Hematopoietic multipotent progenitor cell treated with erythropoietin and hydrocortisone succinate and interleukin-3 and kit ligand, for 6 days (in vitro differentiated cells): ENCODE results near the gene CTRB1.
"Not testable (repeated sequence)": the region's sequence is repeated elsewhere in the genome, so short reads cannot be mapped to it uniquely, and the experiment has no call there.

Experiments used
- DNase-seq: peaks from one replicate; pipeline ENCODE4 v3.0.0-alpha.2; 2015

The CTRB1 gene

DNA sequence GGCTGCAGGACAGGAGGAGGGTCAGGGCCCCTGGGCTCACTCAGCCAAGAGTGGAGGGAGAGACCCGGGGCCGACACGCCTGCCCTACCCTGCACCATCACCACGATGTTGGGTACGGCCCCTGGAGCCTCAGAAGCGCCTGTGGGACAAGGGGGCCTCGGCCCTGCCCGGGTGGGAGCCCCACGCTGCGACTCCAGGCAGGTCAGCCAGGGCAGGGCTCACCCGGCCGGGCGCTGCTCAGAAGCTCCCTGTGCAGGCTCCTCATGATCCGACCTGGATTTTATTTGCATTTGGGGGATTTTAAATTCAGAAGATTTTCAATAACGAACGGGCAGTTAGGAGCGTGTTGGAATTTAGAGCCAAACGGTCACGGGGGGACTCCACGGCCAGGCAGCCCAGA lies 13.9 kb upstream of the CTRB1 start:
- DNase-seq = not testable (repeated sequence)

DNA sequence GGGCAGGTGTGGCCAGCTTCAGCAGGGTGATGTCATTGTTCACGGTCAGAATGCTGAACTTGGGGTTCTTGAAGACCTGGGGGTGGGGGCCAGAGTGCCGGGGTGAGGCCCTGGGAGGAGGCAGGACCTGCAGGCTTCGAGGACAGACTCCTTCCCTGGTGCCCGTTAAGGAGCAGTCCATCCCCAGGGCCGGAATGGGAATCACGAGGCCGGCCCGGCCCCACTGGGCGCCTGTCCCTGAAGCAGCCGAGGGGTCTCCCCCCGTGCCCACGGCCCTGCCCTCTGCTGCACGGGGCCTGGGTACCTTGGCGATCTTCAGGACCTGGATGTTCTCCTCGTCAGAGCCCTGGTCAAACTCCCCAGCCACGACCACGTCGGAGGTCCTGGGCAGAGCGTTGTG lies 13.3 kb upstream of the CTRB1 start:
- not testable (repeated sequence) for DNase-seq

DNA sequence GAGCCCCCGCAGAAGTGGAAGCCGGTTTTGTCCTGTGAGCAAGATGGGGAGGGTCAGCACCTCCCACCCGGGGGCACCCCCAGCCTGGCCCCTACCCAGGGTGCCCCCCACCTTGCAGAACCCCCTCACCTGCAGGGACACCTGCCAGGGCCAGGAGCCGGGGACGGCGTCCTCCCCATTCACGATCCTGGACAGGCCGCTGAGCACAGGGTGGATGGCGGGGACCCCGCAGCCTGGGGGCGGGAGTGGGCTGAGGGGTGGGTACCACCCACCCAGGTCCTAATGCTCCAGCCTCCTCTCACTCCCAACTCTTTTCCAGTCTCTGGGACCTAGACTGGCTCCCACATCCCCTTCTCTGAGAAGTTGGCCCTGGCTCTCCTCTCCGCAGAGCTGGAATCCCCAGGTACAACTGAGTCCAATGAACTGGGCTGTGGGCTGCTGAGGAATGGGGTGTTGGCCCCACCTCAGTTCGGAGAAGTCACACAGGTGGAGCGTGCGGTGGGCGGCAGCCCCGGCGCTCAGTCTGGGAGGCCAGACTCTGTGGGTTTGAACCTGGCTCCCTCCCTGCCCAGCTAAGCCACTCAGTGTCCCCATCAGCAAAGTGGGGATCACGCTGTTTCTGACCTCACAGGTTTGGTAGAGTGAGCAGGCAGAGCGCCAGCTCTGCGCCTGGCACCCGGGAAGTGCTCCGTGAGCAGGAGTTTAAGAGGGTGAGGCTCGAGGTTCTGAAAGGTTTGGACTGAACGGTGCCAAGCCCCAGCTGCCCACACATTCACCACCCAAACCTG lies 12.6 kb upstream of the CTRB1 start:
- DNase-seq = not testable (repeated sequence)

DNA sequence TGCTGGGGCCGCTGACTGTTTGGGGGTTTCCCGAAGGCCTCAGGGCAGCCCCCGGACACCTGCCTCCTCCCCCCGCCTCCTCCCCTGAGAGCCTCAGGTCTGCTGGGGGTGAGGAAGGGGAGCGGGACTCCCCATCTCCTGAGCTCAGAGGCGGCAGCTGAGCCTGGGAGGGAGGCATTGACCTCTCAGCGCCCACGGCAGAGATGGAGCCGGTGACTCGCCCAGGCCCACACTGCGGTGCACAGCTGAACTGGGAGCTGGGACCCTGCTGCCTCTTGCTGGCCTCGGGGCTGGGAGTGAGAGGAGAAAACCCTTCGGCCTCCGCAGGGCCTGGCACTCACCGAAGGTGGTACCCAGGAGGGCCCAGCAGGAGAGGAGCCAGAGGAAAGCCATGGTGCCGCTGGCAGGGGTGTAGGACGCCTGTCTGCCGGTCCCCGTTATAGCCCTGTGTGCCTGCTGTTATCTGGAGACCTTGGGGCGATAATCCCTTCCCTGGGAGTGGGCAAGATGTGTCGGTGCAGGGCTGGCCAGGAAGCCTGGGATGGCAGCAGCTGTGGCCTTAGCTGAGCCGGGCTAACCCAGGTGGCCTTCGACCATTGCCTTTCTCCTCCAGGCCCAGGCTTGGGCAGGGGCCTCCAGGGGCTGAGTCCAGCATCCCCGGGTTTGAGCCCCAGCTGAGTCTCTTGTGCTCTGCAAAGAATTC lies 11.9 kb upstream of the CTRB1 start, which contains the start of gene CTRB2:
TSS of gene CTRB2 (minus strand) at position 413 of the 703 bp plus-strand sequence. CDS start at position 393, 20 bp downstream.
- no peak for DNase-seq

DNA sequence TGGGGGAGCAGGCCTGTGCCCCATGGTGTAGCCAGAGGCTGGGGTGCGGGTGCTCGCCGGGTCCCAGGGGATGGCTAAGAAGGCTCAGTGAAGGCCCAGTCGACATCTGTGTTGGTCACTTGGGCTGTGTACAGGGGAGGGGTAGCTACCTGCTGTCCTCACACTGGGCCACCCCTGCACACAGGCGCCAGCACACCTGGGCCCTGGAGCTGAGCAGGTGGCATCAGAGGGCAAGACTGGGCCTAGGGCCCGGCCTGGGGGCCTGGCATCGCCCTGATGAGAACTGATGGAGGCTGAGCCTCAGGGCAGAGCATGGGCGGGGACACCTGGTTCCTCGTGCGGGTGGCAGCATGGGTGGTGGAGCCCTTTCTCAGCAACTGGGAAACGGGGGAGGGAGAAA lies 11.0 kb upstream of the CTRB1 start:
- DNase-seq = no peak

DNA sequence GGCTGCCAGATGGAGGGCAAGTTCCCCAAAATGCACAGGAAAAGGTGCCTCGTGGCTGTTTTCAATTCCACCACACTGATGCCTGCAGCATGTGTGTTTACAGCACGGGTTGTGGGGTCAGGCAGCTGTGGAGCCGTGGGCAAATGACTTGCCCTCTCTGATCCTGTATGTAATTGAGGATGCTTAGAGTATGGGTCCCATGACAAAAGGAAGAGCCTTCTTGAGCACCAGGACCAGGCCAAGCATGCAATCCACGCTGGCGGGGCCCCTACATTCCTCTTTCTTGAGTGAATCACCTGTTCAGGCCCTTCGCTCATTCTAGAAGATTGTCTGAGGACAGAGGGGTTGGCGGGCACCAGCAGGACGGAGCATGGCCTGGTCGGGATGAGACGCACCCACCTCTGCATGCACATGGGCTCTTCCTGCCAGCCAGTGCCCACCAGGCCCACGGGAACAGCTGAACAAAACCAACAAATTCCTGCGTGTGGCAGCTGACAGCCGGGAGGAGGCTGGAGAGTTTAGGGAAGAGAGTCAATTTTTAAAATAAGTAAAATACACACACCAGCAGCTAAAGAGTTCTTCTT lies 10.5 kb upstream of the CTRB1 start:
- DNase-seq = no peak

DNA sequence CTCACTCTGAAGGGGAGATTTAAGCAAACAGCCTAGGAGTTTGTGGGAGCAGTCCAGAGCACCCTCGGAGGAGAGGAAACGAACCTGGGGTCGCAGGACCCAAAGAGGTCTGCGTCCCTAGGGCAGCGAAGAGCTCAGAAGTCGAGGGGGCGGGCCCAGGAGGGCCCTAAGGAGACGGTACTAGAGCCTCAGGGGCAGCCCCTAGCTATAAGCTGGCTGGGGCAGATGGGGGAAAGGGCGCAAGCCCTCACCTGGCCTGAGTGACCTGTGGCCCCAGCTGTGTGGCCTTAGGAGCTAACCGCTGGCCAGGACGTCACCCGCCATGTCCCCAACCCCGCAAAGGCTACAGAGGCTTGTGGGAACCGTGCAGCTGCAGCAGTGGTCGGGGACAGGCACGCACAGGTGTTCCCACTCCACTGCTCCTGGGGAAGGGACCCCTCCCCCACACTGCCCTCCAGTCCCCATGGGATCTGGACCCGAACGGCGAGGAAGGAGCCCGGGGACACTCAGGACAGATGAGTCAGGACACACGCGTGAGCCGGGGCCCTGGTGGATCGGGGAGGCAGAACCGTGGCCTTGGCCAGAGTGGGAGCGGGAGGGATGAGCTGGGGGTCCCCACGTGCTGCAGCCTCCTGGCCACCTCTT lies 9.8 kb upstream of the CTRB1 start:
- DNase-seq = no peak

DNA sequence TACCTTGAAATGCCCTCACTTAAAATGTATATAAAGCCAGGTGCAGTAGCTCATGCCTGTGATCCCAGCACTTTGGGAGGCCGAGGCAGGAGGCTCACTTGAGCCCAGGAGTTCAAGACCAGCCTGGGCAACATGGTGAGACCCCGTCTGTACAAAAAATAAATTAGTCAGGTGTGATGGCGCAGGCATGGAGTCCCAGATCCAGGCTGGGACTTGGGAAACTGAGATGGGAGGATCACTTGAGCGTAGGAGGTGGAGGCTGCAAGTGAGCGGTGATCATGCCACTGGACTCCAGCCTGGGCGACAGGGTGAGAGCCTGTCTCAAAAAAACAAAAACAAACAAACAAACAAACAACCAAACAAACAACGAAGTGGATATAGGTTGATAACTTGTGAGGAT lies 9.3 kb upstream of the CTRB1 start:
- DNase-seq = not testable (repeated sequence)

DNA sequence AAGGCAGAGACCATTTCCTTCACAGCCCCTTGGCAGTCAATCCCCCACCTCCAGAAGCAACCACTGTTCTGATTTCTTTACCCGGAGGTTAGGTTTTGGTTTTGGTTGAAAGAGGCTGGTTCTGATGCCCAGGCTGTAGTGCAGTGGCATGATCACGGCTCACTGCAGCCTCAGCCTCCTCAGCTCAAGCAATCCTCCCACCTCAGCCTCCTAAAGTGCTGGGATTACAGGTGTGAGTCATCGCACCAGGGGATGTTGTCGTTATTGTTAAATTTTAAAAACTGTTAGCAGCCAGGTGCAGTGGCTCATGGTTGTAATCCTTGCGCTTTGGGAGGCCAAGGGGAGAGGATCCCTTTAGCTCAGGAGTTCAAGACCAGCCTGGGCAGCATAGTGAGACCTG lies 8.8 kb upstream of the CTRB1 start:
- DNase-seq = no peak

DNA sequence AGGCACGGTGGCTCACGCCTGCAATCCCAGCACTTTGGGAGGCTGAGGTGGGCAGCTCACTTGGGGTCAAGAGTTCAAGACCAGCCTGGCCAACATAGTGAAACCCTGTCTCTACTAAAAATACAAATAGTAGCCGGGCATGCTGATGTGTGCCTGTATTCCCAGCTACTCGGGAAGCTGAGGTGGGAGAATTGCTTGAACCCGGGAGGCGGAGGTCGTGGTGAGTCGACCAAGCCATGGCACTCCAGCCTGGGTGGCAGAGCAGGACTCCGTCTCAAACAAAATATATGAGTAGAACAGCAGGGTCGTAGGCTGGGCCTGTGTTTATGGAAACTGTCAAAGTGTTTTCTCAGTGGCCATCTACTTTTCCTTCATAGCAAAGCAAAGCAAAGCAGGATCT lies 7.5 kb upstream of the CTRB1 start:
- DNase-seq = not testable (repeated sequence)

DNA sequence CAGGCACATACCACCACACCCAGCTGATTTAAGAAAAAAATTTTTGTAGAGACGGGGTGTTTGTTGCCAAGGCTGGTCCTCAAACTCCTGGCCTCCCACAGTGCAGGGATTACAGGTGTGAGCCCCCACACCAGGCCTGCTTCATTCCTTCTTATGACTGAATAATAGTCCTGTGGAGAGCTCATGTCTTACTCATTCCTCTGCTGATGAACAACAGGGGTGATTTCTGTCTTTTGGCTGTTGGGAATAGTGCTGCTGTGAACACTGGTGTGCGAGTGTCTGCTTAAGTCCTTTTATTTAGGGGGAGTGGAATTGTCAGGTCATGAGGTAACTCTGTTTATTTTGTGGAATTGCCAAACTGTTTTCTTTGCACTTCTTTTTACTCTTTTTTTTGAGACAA lies 2.7 kb upstream of the CTRB1 start:
- no peak for DNase-seq

DNA sequence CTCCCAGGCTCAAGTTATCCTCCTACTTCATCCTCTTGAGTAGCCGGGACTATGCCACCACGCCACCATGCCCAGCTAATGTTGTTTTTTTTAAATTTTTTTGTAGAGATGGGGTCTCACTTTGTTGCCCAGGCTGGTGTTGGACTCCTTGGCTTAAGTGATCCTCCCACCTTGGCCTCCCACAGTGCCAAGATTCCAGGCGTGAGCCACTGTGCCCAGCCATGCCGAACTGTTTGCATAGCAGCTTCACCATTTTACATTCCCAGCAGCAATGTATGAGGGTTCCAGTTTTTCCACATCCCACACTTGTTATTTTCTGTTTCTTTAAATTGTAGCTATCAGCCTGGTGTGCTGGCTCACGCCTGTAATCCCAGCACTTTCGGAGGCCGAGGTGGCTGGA lies 2.2 kb upstream of the CTRB1 start:
- DNase-seq = no peak

DNA sequence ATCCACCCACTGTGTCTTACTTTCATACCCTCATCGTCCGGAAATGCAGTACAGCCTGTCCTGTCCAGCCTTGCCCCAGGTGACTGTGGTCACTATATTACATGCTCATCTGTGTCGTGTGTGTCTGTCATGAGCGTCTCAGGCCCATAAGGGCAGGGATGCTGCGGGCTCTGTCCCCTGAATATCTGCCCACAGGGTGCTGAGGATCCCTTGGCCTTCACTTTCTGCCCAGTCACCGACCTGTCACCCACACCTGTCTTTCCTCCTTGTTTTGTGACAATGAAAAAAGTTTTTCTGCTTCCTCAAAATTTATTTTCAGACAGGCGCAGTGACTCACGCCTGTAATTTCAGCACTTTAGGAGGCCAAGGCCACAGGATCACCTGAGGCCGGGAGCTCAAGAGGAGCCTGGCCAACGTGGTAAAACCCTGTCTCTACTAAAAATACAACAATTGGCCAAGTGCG lies 1.4 kb upstream of the CTRB1 start:
- DNase-seq = no peak

DNA sequence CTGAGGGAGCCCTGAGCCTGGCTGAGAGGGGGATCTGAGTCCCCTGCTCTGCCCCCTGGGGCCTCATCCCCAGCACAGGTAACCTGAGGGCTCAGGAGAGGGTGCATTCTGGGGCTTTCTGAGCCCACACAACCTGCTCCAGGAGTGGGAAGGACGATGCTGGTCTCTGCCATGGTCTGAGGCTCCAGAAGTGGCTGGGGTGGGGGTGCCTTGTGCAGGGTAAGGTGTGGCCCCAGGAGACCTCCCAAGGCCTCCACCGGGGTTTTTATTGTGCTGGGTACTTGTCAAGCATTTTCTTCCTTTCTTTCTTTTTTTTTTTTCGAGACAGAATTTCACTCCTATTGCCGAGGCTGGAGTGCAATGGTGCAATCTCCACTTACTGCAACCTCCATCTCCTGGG lies 300 bp downstream of the CTRB1 start:
- DNase-seq = no peak

DNA sequence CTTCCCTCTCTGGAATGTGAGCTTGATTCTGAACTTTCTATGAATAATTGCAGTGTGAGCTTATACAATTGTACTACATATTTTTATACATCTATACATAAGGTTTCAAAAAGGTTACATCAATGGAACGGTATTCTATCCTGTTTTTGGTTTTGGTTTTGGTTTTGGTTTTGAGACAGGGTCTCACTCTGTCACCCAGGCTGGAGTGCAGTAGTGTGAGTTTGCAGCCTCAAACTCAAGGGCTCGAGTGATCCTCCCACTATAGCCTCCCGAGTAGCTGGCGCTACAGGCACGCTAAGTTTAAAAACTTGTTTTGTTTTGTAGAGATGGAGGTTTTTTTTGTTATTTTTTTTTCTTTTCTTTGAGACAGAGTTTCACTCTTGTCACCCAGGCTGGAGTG lies 1.1 kb downstream of the CTRB1 start:
- DNase-seq = no peak

DNA sequence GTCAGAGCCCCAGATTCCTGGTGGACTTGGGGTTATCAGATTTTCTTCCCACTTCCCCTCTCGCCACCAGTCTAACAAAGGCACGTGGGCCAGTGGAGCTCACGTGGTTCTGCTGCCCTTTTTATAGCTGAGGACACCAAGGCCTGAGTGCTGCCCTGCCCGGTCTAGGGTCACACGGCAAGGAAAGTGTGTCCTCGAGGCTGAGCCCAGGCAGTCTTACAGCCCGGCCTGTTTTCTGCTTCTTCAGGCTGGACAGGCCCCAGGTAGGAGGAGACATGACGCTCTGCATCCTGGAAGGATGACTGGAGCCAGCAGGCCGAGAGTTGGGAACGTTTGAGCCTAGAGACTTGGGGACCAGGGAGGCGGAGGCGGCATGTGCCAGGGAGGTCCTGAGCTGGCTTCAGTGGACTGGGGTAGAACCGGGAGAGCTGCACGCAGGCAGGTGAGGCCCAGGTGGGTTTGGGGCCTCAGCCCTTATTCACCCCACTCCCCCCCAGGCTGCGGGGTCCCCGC lies 3.5 kb downstream of the CTRB1 start:
- no peak for DNase-seq

DNA sequence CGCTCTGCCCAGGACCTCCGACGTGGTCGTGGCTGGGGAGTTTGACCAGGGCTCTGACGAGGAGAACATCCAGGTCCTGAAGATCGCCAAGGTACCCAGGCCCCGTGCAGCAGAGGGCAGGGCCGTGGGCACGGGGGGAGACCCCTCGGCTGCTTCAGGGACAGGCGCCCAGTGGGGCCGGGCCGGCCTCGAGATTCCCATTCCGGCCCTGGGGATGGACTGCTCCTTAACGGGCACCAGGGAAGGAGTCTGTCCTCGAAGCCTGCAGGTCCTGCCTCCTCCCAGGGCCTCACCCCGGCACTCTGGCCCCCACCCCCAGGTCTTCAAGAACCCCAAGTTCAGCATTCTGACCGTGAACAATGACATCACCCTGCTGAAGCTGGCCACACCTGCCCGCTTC lies 4.3 kb downstream of the CTRB1 start:
- not testable (repeated sequence) for DNase-seq

DNA sequence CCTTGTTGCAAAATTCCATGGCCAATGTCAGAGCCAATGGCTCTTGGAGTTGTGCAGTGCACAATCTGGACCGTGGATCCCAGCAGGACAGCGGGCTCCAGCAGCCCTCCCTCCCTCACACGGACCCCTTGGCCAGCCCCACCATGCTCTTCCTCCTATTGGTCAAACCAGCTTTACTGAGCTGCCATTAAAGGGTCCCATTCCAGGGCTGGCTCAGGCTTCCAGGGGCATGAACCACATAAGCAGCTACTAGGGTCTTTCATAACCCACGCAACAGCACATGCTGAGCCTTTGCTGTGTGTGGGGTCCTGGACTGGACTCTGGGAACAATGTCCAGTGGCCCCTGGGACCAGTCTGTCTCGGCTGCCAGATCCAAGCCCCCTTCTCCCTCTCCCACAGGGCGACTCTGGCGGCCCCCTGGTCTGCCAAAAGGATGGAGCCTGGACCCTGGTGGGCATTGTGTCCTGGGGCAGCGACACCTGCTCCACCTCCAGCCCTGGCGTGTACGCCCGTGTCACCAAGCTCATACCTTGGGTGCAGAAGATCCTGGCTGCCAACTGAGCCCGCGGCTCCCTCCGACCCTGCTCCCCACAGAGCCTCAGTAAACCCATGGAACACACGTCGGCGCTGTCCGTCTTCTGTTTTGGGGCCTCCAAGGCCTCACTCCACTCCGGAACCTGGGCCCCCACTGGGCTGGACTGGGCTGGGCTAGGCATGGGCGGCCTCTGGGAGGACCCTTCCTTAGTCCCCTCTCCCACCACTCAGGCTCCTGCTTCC lies 5.7 kb downstream of the CTRB1 start:
- DNase-seq = no peak

DNA sequence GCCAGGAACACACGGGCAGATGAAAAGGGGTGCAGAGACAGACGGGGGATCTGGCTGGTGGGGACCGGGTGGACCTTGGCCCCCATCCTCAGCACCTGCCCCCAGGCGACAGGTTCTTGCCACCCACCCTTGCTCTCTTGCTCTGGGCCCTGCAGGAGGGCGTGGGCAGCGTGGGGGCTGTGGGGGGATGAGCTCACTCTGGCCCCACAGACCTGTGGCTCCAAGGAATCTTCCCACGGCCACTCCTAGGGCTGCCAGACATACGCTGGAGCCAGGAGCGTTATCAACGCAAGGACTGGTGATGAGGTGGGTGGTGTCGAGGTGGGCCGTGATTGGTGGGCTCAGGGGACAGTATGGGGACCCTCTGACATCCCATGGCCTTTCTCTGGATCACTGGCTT lies 6.3 kb downstream of the CTRB1 start:
- no peak for DNase-seq

DNA sequence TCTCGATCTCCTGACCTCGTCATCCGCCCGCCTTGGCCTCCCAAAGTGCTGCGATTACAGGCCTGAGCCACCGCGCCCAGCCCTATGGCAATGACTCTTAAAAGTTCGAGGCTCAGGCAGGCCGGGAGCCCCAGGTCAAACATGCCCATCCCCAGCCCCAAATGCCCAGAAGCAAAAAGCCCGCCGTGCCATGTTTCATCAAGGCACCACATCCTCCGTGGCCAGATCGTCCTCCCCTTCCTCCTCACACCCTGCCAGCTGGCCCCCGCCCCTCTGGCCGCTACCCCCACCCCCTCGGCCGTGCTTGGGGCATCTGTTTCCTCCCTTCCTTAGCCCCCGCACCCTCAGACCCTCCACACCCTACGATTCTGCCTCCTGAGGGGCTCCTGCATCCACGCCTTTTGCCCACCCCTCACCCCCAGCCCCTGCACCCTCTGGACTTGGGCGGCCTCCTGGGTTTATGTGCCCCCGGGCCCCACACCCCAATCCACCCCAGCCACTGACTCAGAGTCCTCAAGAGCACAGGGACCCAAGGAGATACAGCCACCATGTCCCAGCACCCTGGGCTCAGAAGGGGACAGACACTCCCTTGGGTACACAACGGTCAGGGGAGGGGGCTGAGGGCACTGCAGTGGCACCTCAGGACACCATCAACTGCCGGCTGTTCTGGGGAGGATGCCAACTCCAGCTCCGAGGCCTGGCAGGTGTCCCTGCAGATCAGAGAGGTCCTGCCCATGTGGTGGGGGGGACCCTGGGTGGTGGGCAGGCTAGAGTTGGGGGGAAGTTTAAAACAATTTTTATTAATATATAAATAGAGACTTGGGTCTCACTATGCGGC lies 7.1 kb downstream of the CTRB1 start:
- no peak for DNase-seq
